NCI-H510A treated with DMSO at 0.1 percent for 48 hours (cell line): ENCODE data around the gene SYDE1.

Experiments
- DNase-seq: peaks from one replicate; lab custom pipeline; 2025; lab: John Stamatoyannopoulos, UW

The SYDE1 gene

GRCh38 chr19:15108145-15108844, 1.1 kb downstream of the SYDE1 start:
- no peak for DNase-seq

GRCh38 chr19:15108845-15109767, 1.9 kb downstream of the SYDE1 start:
- no peak for DNase-seq

GRCh38 chr19:15109768-15110417, 2.7 kb downstream of the SYDE1 start:
- DNase-seq = no peak

GRCh38 chr19:15110418-15110815, 3.2 kb downstream of the SYDE1 start:
- no peak for DNase-seq

- no peak for DNase-seq
Measured at GRCh38 chr19:15111758-15112157, 4.6 kb downstream of the SYDE1 start.

GRCh38 chr19:15112385-15112784, 5.2 kb downstream of the SYDE1 start:
- no peak for DNase-seq

- DNase-seq = no peak
Measured at GRCh38 chr19:15113245-15114152, 6.3 kb downstream of the SYDE1 start.

GRCh38 chr19:15114153-15114540, 6.9 kb downstream of the SYDE1 start:
- DNase-seq = no peak

GRCh38 chr19:15115080-15115479, 7.9 kb downstream of the SYDE1 start:
- no peak for DNase-seq

GRCh38 chr19:15115762-15116615, 8.8 kb downstream of the SYDE1 start:
- DNase-seq = no peak

- no peak for DNase-seq
Measured at GRCh38 chr19:15116856-15117255, 9.7 kb downstream of the SYDE1 start.

- DNase-seq = no peak
Measured at GRCh38 chr19:15118248-15118647, 11.0 kb downstream of the SYDE1 start.

GRCh38 chr19:15118789-15119494, 11.7 kb downstream of the SYDE1 start:
- DNase-seq = no peak

- no peak for DNase-seq
Measured at GRCh38 chr19:15120135-15121026, 13.2 kb downstream of the SYDE1 start.

- no peak for DNase-seq
Measured at GRCh38 chr19:15122331-15123030, 15.3 kb downstream of the SYDE1 start.

GRCh38 chr19:15123031-15123890, 16.1 kb downstream of the SYDE1 start:
- DNase-seq = no peak

GRCh38 chr19:15123900-15124299, 16.7 kb downstream of the SYDE1 start:
- no peak for DNase-seq
